ENCODE data around the gene PSEN2. TPM values are rescaled to one million over a fixed set of nuclear protein-coding genes. Genes with fewer than 3 reads are reported as not detected.

Gene PSEN2
- total and polyA plus RNA-seq, 12 donors, result 27.2 to 133 (median 44.5) TPM

GRCh38 chr1:226871636-226872327, 1.4 kb downstream of the PSEN2 start:
- peak overlapping the region in 1 of 4 donors; percentile 92 for H3K4me3 ChIP-seq
- no peaks in the 10 kb centered on the region for H3K27me3 ChIP-seq
- H3K27ac ChIP-seq, result no peak overlapping the region
- no peaks in the 10 kb centered on the region for H3K36me3 ChIP-seq (replicated peaks in 1 of 2)
- no peaks in the 10 kb centered on the region for H3K9me3 ChIP-seq (replicated peaks in 1 of 3)
- WGBS, 4 donors, result 82 to 88% (median 84%) methylated on average over 6 to 14 of the region's 14 CpGs
- peak in 1 of 7 donors; percentile 13 for DNase-seq
- no peak for TF ChIP-seq CTCF (IDR thresholded peaks at IDR 0.05)
- no peak for TF ChIP-seq POLR2A (IDR thresholded peaks at IDR 0.05)
- peaks cover 12 to 32% of the 10 kb centered on the region in 2 donors for H3K4me1 ChIP-seq (replicated peaks in 1 of 2)
- intact Hi-C loops (cut with DNase I), result no loop called here

- peaks cover 12 to 32% of the 10 kb centered on the region in 2 donors for H3K4me1 ChIP-seq (replicated peaks in 1 of 2)
- no peak overlapping the region for H3K4me3 ChIP-seq
- H3K9me3 ChIP-seq (replicated peaks in 1 of 3), result no peaks in the 10 kb centered on the region
- no peaks in the 10 kb centered on the region for H3K36me3 ChIP-seq (replicated peaks in 1 of 2)
- TF ChIP-seq POLR2A (IDR thresholded peaks at IDR 0.05), result no peak
- no peak for TF ChIP-seq CTCF (IDR thresholded peaks at IDR 0.05)
- WGBS, 4 donors, result 67 to 74% (median 71%) methylated on average over 7 of the region's 7 CpGs
- intact Hi-C loops (cut with DNase I), result no loop called here
- H3K27ac ChIP-seq, result no peak overlapping the region
- no peaks in the 10 kb centered on the region for H3K27me3 ChIP-seq
- DNase-seq, result peak in 3 of 7 donors; percentile 10 to 15 (median 11)
Observed at GRCh38 chr1:226872437-226872836, 2.0 kb downstream of the PSEN2 start.

GRCh38 chr1:226873771-226874578, 3.6 kb downstream of the PSEN2 start:
- Histone ChIP-seq H3K27ac (no peak overlapping the region), H3K36me3 (replicated peaks in 1 of 2) (no peaks in the 10 kb centered on the region), H3K9me3 (replicated peaks in 1 of 3) (no peaks in the 10 kb centered on the region), H3K4me3 (no peak overlapping the region), H3K4me1 (replicated peaks in 1 of 2) (peaks cover 12 to 32% of the 10 kb centered on the region in 2 donors), H3K27me3 (no peaks in the 10 kb centered on the region)
- WGBS, 4 donors, result 79 to 91% (median 82%) methylated on average over 4 to 7 of the region's 7 CpGs
- peak in 2 of 7 donors; percentile 7 to 15 for DNase-seq
- intact Hi-C loops (cut with DNase I), result no loop called here
- TF ChIP-seq CTCF (IDR thresholded peaks at IDR 0.05), result no peak
- no peak for TF ChIP-seq POLR2A (IDR thresholded peaks at IDR 0.05)

- no peaks in the 10 kb centered on the region for H3K27me3 ChIP-seq
- H3K4me3 ChIP-seq, result no peak overlapping the region
- peaks cover 0 to 3% of the 10 kb centered on the region in 2 donors for H3K36me3 ChIP-seq (replicated peaks in 1 of 2)
- H3K4me1 ChIP-seq (replicated peaks in 1 of 2), result peaks cover 12 to 31% of the 10 kb centered on the region in 2 donors
- H3K27ac ChIP-seq, result no peak overlapping the region
- WGBS, 4 donors, result 77 to 91% (median 88%) methylated on average over 10 to 12 of the region's 12 CpGs
- H3K9me3 ChIP-seq (replicated peaks in 1 of 3), result no peaks in the 10 kb centered on the region
- intact Hi-C loops (cut with DNase I), result no loop called here
- DNase-seq, result no peak
- TF ChIP-seq CTCF (IDR thresholded peaks at IDR 0.05) (no peak), POLR2A (IDR thresholded peaks at IDR 0.05) (no peak)
Observed at GRCh38 chr1:226874579-226875425, 4.4 kb downstream of the PSEN2 start.

Data from adrenal gland (tissue), 12 donors.